Ishikawa (cell line): ENCODE results near the gene PTAFR.

Source experiments
- CEBPB ChIP-seq: IDR thresholded peaks from 2 replicates; pipeline ENCODE4 v1.6.1; 2012
- CREB1 ChIP-seq: IDR thresholded peaks from 2 replicates; pipeline ENCODE4 v1.6.1; 2012; ENCODE audit warnings: low read depth
- EGR1 ChIP-seq: IDR thresholded peaks from 2 replicates; pipeline ENCODE4 v1.6.1; 2012
- EP300 ChIP-seq: IDR thresholded peaks from 2 replicates; pipeline ENCODE4 v1.6.1; 2012; ENCODE audit warnings: borderline replicate concordance
- FOXM1 ChIP-seq: IDR thresholded peaks from 2 replicates; pipeline ENCODE4 v1.6.1; 2012; ENCODE audit warnings: low read depth, borderline replicate concordance
- MAX ChIP-seq: IDR thresholded peaks from 2 replicates; pipeline ENCODE4 v1.6.1; 2012
- NFIC ChIP-seq: IDR thresholded peaks from 2 replicates; pipeline ENCODE4 v1.6.1; 2012
- RAD21 ChIP-seq: IDR thresholded peaks from 2 replicates; pipeline ENCODE4 v1.6.1; 2012; ENCODE audit warnings: low read depth
- REST ChIP-seq: IDR thresholded peaks from 2 replicates; pipeline ENCODE4 v1.6.1; 2012; ENCODE audit warnings: low read depth, mild to moderate bottlenecking
- TAF1 ChIP-seq: IDR thresholded peaks from 2 replicates; pipeline ENCODE4 v1.6.1; 2012; ENCODE audit warnings: low read depth, mild to moderate bottlenecking
- TCF12 ChIP-seq: IDR thresholded peaks from 2 replicates; pipeline ENCODE4 v1.6.1; 2012; ENCODE audit warnings: low read depth
- TEAD4 ChIP-seq: IDR thresholded peaks from 2 replicates; pipeline ENCODE4 v1.6.1; 2012
- USF1 ChIP-seq: IDR thresholded peaks from 2 replicates; pipeline ENCODE4 v1.6.1; 2012
- YY1 ChIP-seq: IDR thresholded peaks from 2 replicates; pipeline ENCODE4 v1.6.1; 2012; ENCODE audit warnings: low read depth
- ZBTB7A ChIP-seq: IDR thresholded peaks from 2 replicates; pipeline ENCODE4 v1.6.1; 2012; ENCODE audit warnings: low read depth

PTAFR gene

GRCh38 chr1:28130901-28131300 lies 45.6 kb downstream of the PTAFR start:
- TF ChIP-seq TEAD4 (no peak), EP300 (no peak), FOXM1 (no peak), CEBPB (no peak), EGR1 (no peak), YY1 (no peak), MAX (no peak), TCF12 (no peak), USF1 (no peak), NFIC (no peak), CREB1 (no peak), RAD21 (no peak), ZBTB7A (no peak), TAF1 (no peak), REST (no peak)

- TF ChIP-seq USF1: no peak
Observed at GRCh38 chr1:28129150-28129549, 47.3 kb downstream of the PTAFR start.

GRCh38 chr1:28127617-28128257 lies 48.8 kb downstream of the PTAFR start:
- TF ChIP-seq FOXM1 (no peak), YY1 (no peak), CREB1 (no peak), CEBPB (no peak)

- TF ChIP-seq USF1 (no peak), ZBTB7A (no peak), TEAD4 (no peak), EGR1 (no peak)
Observed at GRCh38 chr1:28126783-28127490, 49.6 kb downstream of the PTAFR start.

GRCh38 chr1:28126212-28126611 lies 50.3 kb downstream of the PTAFR start:
- no peak for TF ChIP-seq CREB1

GRCh38 chr1:28123461-28123961 lies 53.0 kb downstream of the PTAFR start:
- TF ChIP-seq CEBPB (peak; percentile 59; the same call in 1 of the 2 replicates), USF1 (no peak), EP300 (no peak), NFIC (no peak)

- TF ChIP-seq CEBPB (no peak), TCF12 (no peak), FOXM1 (no peak), YY1 (no peak), MAX (no peak), REST (no peak), EP300 (no peak), USF1 (no peak), ZBTB7A (no peak), EGR1 (no peak), TAF1 (no peak), NFIC (no peak), TEAD4 (no peak)
Observed at GRCh38 chr1:28122183-28122582, 54.3 kb downstream of the PTAFR start.
